NCI-H345 treated with DMSO at 0.1 percent for 48 hours (cell line): ENCODE measurements around the gene EXOC3L1.
A peak's percentile ranks its signal among the peaks of the same experiment; 100 is the strongest.

ENCODE experiments used
- DNase-seq: peaks from one replicate; lab custom pipeline; 2025; ENCODE audit not compliant: unreplicated experiment; lab: John Stamatoyannopoulos, UW

The EXOC3L1 gene

DNA sequence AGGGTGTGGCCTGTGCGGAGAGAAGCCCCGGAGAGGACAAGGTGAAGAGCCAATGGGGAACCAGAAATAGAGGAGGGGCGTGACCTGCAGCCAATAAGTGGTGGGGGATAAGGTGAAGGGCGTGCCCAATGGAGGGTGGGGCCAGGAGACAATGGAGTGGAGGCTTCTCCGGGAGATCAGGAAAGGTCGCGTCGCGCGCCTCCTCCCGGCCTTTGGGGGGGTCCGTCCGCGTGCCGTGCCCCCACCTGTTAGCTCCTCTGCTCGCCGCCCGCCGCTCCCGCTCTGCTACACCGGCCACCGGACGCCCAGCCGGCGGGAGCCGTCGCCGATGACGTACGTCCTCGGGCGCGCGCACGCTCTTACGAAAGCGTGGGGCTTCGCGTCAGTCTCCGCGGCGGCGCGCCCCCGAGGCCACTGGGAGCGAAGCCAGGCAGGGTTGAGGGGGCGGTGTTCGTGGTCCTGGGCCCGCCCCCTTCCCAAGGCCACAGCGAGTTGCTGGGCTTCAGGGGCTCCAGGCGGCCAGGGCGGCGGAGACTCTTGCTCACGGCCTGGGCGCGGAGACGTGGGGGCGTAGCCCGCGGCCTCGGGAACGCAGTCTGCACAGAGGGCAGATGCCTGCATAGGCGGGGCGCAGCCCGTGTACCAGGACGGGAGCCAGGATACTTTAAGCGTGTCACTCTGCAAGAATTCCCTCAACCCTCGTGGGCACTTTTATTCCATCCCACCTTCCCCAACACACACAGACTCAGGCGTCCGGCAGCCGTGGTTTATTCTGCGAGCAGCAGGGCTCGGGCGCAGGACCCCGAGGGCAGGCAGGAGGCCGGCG, 6.1 kb downstream of the EXOC3L1 start, which contains the start of gene MATCAP1:
Gene MATCAP1, minus strand, starts transcription at position 337 of the 826 bp plus-strand sequence. CDS start 3,353 bp downstream, outside the sequence.
- DNase-seq: peak; percentile 88

GRCh38 chr16:67183284-67183626, 6.7 kb downstream of the EXOC3L1 start:
- no peak for DNase-seq

DNA sequence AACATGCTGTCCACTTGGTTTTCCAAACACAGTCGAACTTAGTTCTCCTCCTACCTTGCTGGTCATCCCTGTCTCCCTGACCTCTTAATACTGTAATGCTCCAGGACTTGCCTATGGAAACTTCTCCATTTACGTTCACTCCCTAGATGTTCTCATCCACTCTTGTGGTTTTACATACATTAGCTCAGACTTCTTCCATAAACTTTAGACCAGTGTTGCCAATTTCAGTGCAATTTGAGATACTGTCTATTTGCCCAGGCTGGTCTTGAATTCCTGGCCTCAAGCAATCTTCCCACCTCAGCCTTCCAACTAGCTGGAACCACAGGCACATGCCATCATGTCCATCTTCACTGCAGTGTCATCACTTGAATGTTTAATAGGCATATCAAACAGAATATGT, 7.6 kb downstream of the EXOC3L1 start:
- no peak for DNase-seq

GRCh38 chr16:67181346-67181745, 8.6 kb downstream of the EXOC3L1 start:
- DNase-seq: no peak

DNA sequence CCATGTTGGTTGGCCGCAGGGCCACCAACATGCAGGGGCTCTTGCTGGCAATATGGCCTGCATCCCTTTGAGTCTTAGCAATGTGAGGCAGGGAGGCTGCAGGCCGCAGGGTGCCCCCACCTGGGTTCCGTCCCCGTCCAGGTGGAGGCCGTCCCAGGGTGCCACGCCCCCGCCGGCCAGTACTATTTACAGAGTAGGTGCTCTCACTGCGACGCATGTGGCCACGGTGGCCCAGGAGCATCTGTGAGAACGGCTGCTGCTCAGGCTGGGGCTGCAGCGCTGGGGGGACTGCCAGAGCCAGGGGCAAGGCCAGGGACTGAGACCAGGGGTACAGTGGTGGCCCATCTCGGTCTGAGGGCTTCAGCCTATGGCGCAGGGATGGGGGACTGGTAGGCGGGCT, 9.8 kb downstream of the EXOC3L1 start:
- no peak for DNase-seq

- DNase-seq: no peak
These were observed 10.4 kb downstream of the EXOC3L1 start for GRCh38 chr16:67179421-67180080.

- DNase-seq: peak; percentile 57
These were observed 11.9 kb downstream of the EXOC3L1 start for GRCh38 chr16:67177743-67178699.

GRCh38 chr16:67176662-67177061, 13.3 kb downstream of the EXOC3L1 start:
- DNase-seq: peak; percentile 50

GRCh38 chr16:67174706-67175231, 15.2 kb downstream of the EXOC3L1 start:
- no peak for DNase-seq

GRCh38 chr16:67173808-67174705, 15.9 kb downstream of the EXOC3L1 start:
- no peak for DNase-seq

GRCh38 chr16:67173323-67173722, 16.6 kb downstream of the EXOC3L1 start:
- DNase-seq: no peak

GRCh38 chr16:67170949-67171649, 18.8 kb downstream of the EXOC3L1 start:
- no peak for DNase-seq

DNA sequence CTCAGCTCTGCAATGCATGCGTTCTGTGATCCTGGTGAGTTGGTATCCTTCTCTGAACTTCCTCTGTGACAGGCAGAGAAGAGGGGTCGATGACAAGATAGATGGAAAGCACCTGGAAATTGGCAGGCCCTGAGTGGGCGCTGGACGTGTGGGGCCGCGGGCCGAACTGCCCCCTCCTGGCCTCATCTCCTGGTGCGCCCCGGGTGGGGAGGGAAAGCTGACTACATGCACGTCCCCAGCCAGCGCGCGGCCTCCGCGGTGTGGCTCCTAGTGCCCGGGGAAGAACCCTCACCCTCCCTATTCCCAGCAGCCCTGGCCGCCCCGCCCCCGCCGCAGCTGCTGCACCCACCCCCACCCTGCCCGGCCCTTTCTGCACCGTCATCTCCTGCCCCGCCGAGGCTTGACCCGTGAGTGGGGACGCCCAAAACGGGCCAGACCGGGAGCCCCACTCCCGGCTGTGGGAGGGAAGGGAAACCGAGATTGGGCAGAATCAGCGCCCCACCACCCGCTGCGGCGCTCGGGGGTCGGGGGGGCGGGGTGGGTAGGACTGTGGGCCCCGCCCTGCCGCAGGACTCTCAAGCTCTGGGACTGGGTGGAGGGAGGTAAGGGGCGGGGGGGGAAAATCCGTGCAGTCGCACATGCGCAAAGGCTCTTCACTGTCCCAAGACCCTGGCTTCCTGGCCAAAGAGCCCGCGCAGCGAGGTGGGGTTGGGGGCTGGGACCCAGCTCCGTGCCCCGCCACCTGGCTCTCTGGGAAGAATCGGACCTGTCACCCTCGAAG, 19.6 kb downstream of the EXOC3L1 start, which contains the start of gene NOL3:
Gene NOL3, plus strand, starts transcription at position 371 of the 781 bp plus-strand sequence.
- peak; percentile 21 for DNase-seq

- no peak for DNase-seq
These were observed 20.2 kb downstream of the EXOC3L1 start for GRCh38 chr16:67169642-67170167.

DNA sequence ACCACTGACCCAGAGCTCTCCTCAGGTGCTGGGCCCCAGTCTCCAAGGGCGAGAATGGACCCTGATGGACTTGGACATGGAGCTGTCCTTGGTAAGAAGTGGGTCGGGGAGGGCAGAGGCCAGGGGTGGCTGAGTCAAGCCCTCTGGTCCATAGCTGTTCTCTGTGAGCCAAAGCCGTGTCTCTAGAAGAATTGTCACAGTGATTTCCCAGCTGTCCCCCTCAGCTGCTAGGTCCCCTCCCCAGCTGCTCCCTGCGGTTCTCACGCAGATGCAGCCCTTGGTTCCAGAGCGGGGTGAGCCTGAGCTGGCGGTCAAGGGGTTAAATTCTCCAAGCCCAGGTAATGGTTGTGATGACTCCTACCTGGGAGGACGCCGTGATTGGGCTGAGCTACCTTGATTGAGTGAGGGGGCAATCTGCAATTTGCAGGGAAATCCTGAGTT, 20.9 kb downstream of the EXOC3L1 start:
- DNase-seq: no peak

GRCh38 chr16:67167588-67167987, 22.3 kb downstream of the EXOC3L1 start:
- no peak for DNase-seq

DNA sequence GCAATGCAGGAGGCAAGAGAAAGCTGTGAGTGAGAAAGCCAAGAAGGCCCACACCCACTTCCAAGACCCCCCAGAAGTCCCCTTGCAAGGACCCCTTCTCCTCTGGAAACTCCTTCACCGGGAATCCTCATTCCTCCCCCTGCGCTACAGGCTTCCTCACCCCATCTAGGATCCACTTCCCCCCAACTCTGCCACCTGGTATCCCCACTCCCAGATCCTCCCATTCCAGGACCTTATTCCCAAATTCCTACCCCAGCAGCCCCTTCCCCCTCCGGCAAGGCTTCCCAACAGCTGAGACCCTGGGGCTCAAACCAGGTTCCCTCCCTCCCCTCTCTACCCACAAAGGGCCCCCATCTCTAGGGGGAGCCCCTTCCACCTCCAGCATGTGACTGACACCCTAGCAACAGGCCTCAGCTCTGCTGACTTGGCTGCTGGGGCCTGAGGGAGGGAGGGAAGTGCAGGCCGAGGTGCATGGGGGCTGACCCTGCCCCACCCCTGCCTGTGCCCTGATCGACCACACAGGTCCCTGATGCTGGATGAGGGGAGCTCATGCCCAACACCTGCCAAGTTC, 23.3 kb downstream of the EXOC3L1 start:
- no peak for DNase-seq

GRCh38 chr16:67166110-67166547, 23.8 kb downstream of the EXOC3L1 start:
- no peak for DNase-seq
